WTC11 (cell line): ENCODE measurements around the gene LYRM4. TPM values are rescaled to one million over a fixed set of nuclear protein-coding genes. Genes with fewer than 3 reads are reported as not detected.

Experiments used
- ATAC-seq: fragments of 200-7000 bp; cut with Tn5 transposase; 2 replicates; pipeline ENCODE4 v1.10.0; 2021; ENCODE audit warnings: mild to moderate bottlenecking, moderate library complexity
- CTCF ChIA-PET: fragments of 300-600 bp; sonication (Branson Sonifier 250); formaldehyde crosslinking; loops from one replicate; lab custom pipeline; 2021; ENCODE audit warnings: antibody characterized with exemption; lab: Charles Lee
- POLR2A ChIA-PET: fragments of 350-600 bp; sonication (Branson Sonifier 250); formaldehyde crosslinking; loops from one replicate; lab custom pipeline; 2021; ENCODE audit warnings: antibody characterized with exemption; lab: Charles Lee
- DNase-seq: peaks from one replicate; pipeline ENCODE4 v3.0.0; 2021; ENCODE audit warnings: low spot score
- H3K27ac Mint-ChIP-seq: 2 replicates; pipeline ENCODE4 v1.8.0; 2021; ENCODE audit warnings: mixed read lengths
- H3K27me3 Mint-ChIP-seq: 2 replicates; pipeline ENCODE4 v1.8.0; 2021; ENCODE audit warnings: low read depth, mild to moderate bottlenecking, moderate library complexity, mixed read lengths
- H3K36me3 Mint-ChIP-seq: 2 replicates; pipeline ENCODE4 v1.8.0; 2021; ENCODE audit warnings: mixed read lengths
- H3K4me1 Mint-ChIP-seq: 2 replicates; pipeline ENCODE4 v1.8.0; 2022; ENCODE audit warnings: mixed read lengths
- H3K4me3 Mint-ChIP-seq: 2 replicates; pipeline ENCODE4 v1.8.0; 2021; ENCODE audit warnings: mild to moderate bottlenecking, moderate library complexity, mixed read lengths
- H3K9me3 Mint-ChIP-seq: 2 replicates; pipeline ENCODE4 v1.8.0; 2021; ENCODE audit warnings: mixed read lengths
- ATF2 ChIP-seq: sonication (generic); formaldehyde crosslinking; IDR thresholded peaks from 2 replicates; pipeline ENCODE4 v1.8.1; 2022; ENCODE audit warnings: low read depth, missing genetic modification reagents, borderline replicate concordance
- CREM ChIP-seq: sonication (generic); formaldehyde crosslinking; IDR thresholded peaks from 2 replicates; pipeline ENCODE4 v1.8.1; 2022; ENCODE audit warnings: mild to moderate bottlenecking, missing genetic modification reagents, moderate library complexity
- E2F1 ChIP-seq: sonication (generic); formaldehyde crosslinking; IDR thresholded peaks from 2 replicates; pipeline ENCODE4 v1.8.0; 2022; ENCODE audit warnings: mild to moderate bottlenecking, missing genetic modification reagents
- EMX1 ChIP-seq: fragments of 250-450 bp; sonication (Bioruptor Pico); IDR thresholded peaks from 2 replicates; pipeline ENCODE4 v1.8.0; 2021; ENCODE audit warnings: mild to moderate bottlenecking
- FOXK1 ChIP-seq: sonication (generic); formaldehyde crosslinking; IDR thresholded peaks from 2 replicates; pipeline ENCODE4 v1.8.0; 2022; ENCODE audit warnings: mild to moderate bottlenecking, moderate library complexity, missing genetic modification reagents
- GTF2I ChIP-seq: fragments of 250-450 bp; sonication (Bioruptor Pico); conservative IDR thresholded peaks from 2 replicates; pipeline ENCODE4 v1.4.0; 2021; ENCODE audit warnings: mild to moderate bottlenecking
- HMGA2 ChIP-seq: fragments of 250-450 bp; sonication (Bioruptor Pico); IDR thresholded peaks from 2 replicates; pipeline ENCODE4 v1.4.0; 2021; ENCODE audit warnings: mild to moderate bottlenecking, moderate library complexity
- JAZF1 ChIP-seq: fragments of 250-450 bp; sonication (Bioruptor Pico); IDR thresholded peaks from 2 replicates; pipeline ENCODE4 v1.9.0; 2021; ENCODE audit warnings: moderate library complexity, mild to moderate bottlenecking, inconsistent platforms
- MXD4 ChIP-seq: fragments of 250-450 bp; sonication (Bioruptor Pico); IDR thresholded peaks from 2 replicates; pipeline ENCODE4 v1.8.0; 2021; ENCODE audit warnings: mild to moderate bottlenecking, moderate library complexity, borderline replicate concordance
- NFE2L1 ChIP-seq: sonication (generic); formaldehyde crosslinking; IDR thresholded peaks from 2 replicates; pipeline ENCODE4 v1.8.1; 2023; ENCODE audit warnings: missing genetic modification reagents
- SMAD3 ChIP-seq: sonication (generic); formaldehyde crosslinking; IDR thresholded peaks from 2 replicates; pipeline ENCODE4 v1.8.0; 2022; ENCODE audit warnings: missing genetic modification reagents, mild to moderate bottlenecking, borderline replicate concordance
- SOX15 ChIP-seq: fragments of 250-450 bp; sonication (Bioruptor Pico); IDR thresholded peaks from 2 replicates; pipeline ENCODE4 v1.9.0; 2021; ENCODE audit warnings: mild to moderate bottlenecking
- ZNF121 ChIP-seq: sonication (generic); formaldehyde crosslinking; IDR thresholded peaks from 2 replicates; pipeline ENCODE4 v1.8.0; 2023; ENCODE audit warnings: missing genetic modification reagents
- ZNF317 ChIP-seq: sonication (generic); formaldehyde crosslinking; IDR thresholded peaks from 2 replicates; pipeline ENCODE4 v1.8.1; 2023; ENCODE audit warnings: low read depth, mild to moderate bottlenecking, moderate library complexity, missing genetic modification reagents, borderline replicate concordance
- ZNF423 ChIP-seq: fragments of 250-450 bp; sonication (Bioruptor Pico); IDR thresholded peaks from 2 replicates; pipeline ENCODE4 v2.1.2; 2022; ENCODE audit warnings: mild to moderate bottlenecking, moderate library complexity
- ZNF532 ChIP-seq: fragments of 250-450 bp; sonication (Bioruptor Pico); IDR thresholded peaks from 2 replicates; pipeline ENCODE4 v1.9.0; 2021; ENCODE audit warnings: mild to moderate bottlenecking, borderline replicate concordance
- total RNA-seq: library from RNA; stranded (reverse); gene quantifications from 3 replicates; pipeline ENCODE4 v1.2.3, GENCODE V29; 2021
- TF ChIP-seq, protein P1 (sequence below): fragments of 250-450 bp; sonication (Bioruptor Pico); IDR thresholded peaks from 2 replicates; pipeline ENCODE4 v2.1.2; 2022; ENCODE audit warnings: mild to moderate bottlenecking, moderate library complexity
- TF ChIP-seq, protein P2 (sequence below): sonication (generic); formaldehyde crosslinking; IDR thresholded peaks from 2 replicates; pipeline ENCODE4 v1.8.0; 2023; ENCODE audit warnings: missing genetic modification reagents, mild to moderate bottlenecking, borderline replicate concordance
- TF ChIP-seq, protein P3 (sequence below): fragments of 250-450 bp; sonication (Bioruptor Pico); IDR thresholded peaks from 2 replicates; pipeline ENCODE4 v1.9.0; 2021; ENCODE audit warnings: moderate library complexity, mild to moderate bottlenecking, inconsistent platforms, borderline replicate concordance
- TF ChIP-seq, protein P4 (sequence below): sonication (generic); formaldehyde crosslinking; IDR thresholded peaks from 2 replicates; pipeline ENCODE4 v1.8.0; 2022; ENCODE audit warnings: mild to moderate bottlenecking, missing genetic modification reagents

Gene LYRM4
- total RNA-seq, 1 experiment from 2014 or later: 49.7 TPM

GRCh38 chr6:5302220-5302946 is 41.6 kb upstream of the LYRM4 start:
- ChIA-PET CTCF (interaction anchor here (0.8 to 2.5 kb wide), 20 partner anchors 7 to 247 kb away, joined by 3 to 26 read pairs (median 4); no protein-coding TSS in a partner anchor), POLR2A (interaction anchor here (0.6 kb wide), 1 partner anchor 185 kb away, joined by 3 read pairs; no protein-coding TSS in a partner anchor)
- H3K27ac Mint-ChIP-seq: no peak overlapping the region
- H3K9me3 Mint-ChIP-seq: no peaks in the 10 kb centered on the region
- H3K36me3 Mint-ChIP-seq: no peaks in the 10 kb centered on the region
- no peak for ATAC-seq
- no peak overlapping the region for H3K4me3 Mint-ChIP-seq
- no peaks in the 10 kb centered on the region for H3K27me3 Mint-ChIP-seq
- peaks cover 12% of the 10 kb centered on the region for H3K4me1 Mint-ChIP-seq
- no peak for DNase-seq
- TF ChIP-seq HMGA2 (CRISPR knock-in tag) (no peak), FOXK1 (no peak), MXD4 (CRISPR knock-in tag) (no peak), ZNF532 (no peak), ZNF317 (CRISPR knock-in tag) (no peak), EMX1 (CRISPR knock-in tag) (no peak), E2F1 (CRISPR knock-in tag) (no peak), CREM (CRISPR knock-in tag) (no peak), NFE2L1 (CRISPR knock-in tag) (no peak), GTF2I (CRISPR knock-in tag) (no peak), JAZF1 (CRISPR knock-in tag) (no peak), ATF2 (CRISPR knock-in tag) (no peak), ZNF121 (CRISPR knock-in tag) (no peak), SMAD3 (CRISPR knock-in tag) (no peak), SOX15 (CRISPR knock-in tag) (no peak), ZNF423 (no peak)
- TF ChIP-seq, protein P1, sequence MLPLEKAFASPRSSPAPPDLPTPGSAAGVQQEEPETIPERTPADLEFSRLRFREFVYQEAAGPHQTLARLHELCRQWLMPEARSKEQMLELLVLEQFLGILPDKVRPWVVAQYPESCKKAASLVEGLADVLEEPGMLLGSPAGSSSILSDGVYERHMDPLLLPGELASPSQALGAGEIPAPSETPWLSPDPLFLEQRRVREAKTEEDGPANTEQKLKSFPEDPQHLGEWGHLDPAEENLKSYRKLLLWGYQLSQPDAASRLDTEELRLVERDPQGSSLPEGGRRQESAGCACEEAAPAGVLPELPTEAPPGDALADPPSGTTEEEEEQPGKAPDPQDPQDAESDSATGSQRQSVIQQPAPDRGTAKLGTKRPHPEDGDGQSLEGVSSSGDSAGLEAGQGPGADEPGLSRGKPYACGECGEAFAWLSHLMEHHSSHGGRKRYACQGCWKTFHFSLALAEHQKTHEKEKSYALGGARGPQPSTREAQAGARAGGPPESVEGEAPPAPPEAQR (CRISPR knock-in tag): no peak
- TF ChIP-seq, protein P2, sequence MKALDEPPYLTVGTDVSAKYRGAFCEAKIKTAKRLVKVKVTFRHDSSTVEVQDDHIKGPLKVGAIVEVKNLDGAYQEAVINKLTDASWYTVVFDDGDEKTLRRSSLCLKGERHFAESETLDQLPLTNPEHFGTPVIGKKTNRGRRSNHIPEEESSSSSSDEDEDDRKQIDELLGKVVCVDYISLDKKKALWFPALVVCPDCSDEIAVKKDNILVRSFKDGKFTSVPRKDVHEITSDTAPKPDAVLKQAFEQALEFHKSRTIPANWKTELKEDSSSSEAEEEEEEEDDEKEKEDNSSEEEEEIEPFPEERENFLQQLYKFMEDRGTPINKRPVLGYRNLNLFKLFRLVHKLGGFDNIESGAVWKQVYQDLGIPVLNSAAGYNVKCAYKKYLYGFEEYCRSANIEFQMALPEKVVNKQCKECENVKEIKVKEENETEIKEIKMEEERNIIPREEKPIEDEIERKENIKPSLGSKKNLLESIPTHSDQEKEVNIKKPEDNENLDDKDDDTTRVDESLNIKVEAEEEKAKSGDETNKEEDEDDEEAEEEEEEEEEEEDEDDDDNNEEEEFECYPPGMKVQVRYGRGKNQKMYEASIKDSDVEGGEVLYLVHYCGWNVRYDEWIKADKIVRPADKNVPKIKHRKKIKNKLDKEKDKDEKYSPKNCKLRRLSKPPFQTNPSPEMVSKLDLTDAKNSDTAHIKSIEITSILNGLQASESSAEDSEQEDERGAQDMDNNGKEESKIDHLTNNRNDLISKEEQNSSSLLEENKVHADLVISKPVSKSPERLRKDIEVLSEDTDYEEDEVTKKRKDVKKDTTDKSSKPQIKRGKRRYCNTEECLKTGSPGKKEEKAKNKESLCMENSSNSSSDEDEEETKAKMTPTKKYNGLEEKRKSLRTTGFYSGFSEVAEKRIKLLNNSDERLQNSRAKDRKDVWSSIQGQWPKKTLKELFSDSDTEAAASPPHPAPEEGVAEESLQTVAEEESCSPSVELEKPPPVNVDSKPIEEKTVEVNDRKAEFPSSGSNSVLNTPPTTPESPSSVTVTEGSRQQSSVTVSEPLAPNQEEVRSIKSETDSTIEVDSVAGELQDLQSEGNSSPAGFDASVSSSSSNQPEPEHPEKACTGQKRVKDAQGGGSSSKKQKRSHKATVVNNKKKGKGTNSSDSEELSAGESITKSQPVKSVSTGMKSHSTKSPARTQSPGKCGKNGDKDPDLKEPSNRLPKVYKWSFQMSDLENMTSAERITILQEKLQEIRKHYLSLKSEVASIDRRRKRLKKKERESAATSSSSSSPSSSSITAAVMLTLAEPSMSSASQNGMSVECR: no peak
- TF ChIP-seq, protein P3, sequence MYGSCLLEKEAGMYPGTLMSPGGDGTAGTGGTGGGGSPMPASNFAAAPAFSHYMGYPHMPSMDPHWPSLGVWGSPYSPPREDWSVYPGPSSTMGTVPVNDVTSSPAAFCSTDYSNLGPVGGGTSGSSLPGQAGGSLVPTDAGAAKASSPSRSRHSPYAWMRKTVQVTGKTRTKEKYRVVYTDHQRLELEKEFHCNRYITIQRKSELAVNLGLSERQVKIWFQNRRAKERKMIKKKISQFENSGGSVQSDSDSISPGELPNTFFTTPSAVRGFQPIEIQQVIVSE (CRISPR knock-in tag): no peak
- TF ChIP-seq, protein P4, sequence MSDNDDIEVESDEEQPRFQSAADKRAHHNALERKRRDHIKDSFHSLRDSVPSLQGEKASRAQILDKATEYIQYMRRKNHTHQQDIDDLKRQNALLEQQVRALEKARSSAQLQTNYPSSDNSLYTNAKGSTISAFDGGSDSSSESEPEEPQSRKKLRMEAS: no peak
